Progenitor cell of endocrine pancreas (in vitro differentiated cells): ENCODE results near the gene BTRC. TPM values are rescaled to one million over a fixed set of nuclear protein-coding genes. Genes with fewer than 3 reads are reported as not detected.

Source experiments
- DNase-seq: peaks from one replicate; pipeline ENCODE4 v3.0.0; 2021; ENCODE audit warnings: low spot score; ENCODE audit not compliant: unreplicated experiment
- H3K27ac Mint-ChIP-seq: 2 replicates; pipeline ENCODE4 v1.8.0; 2021; ENCODE audit warnings: mild to moderate bottlenecking, moderate library complexity, mixed read lengths
- H3K27me3 Mint-ChIP-seq: 2 replicates; pipeline ENCODE4 v1.8.0; 2021; ENCODE audit warnings: mixed read lengths
- H3K36me3 Mint-ChIP-seq: 2 replicates; pipeline ENCODE4 v1.8.0; 2022; ENCODE audit warnings: mixed read lengths; ENCODE audit not compliant: insufficient read depth
- H3K4me1 Mint-ChIP-seq: 2 replicates; pipeline ENCODE4 v1.8.0; 2021; ENCODE audit warnings: low read depth, mixed read lengths
- H3K4me3 Mint-ChIP-seq: 2 replicates; pipeline ENCODE4 v1.8.0; 2021; ENCODE audit warnings: low read depth, mild to moderate bottlenecking, moderate library complexity, mixed read lengths
- H3K9me3 Mint-ChIP-seq: 2 replicates; pipeline ENCODE4 v1.8.0; 2021; ENCODE audit warnings: low read depth, mixed read lengths
- total RNA-seq: library from RNA; stranded (reverse); gene quantifications from 2 replicates; pipeline ENCODE4 v1.2.1, GENCODE V29; 2021
- TF ChIP-seq, protein P1 (sequence below): fragments of 200-600 bp; sonication (generic); IDR thresholded peaks from one replicate; pipeline ENCODE4 v1.5.0; 2021; ENCODE audit warnings: antibody characterized with exemption, mild to moderate bottlenecking; ENCODE audit not compliant: unreplicated experiment

The BTRC gene
- total RNA-seq, 1 donor from 2014 or later = 46.5 TPM

DNA sequence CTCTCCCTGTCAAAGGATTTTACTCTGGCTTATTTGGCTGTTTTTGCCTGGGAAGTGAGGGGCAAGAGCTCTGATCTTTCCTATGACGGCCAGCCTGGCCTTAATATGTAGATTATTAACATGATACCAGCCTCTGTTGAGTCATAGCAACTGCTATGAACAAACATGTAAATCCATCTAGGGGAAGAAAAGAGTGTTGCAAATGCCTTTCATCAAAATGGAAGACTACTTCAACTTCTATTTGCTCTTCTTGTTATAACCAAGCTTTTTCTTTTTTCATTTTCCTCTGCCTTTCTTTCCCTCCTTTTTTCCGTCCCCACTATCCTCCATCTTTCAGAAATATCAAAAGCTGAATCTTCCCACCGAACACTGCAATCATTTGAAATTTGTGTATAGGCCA is 46.6 kb downstream of the BTRC start:
- Mint-ChIP-seq H3K27ac (no peak overlapping the region), H3K27me3 (no peaks in the 10 kb centered on the region)

DNA sequence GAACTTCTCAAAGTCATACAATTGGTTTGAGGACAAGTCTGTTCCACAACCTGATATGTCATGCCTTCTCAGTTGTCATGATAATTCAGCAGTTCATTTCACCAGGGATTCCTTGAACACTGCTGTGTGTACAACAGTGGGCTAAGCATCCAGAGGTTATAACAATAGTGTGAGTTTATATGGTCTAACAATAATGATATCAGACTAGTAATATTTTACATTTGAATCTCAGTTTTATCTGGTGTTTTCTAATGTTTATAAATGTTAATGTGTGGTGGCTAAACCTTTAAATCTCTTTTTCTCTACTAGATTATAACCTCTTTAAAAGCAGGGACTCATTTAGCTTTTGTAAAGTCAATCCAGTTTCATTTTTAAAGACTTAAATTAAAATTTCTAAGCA is 48.7 kb downstream of the BTRC start:
- Mint-ChIP-seq H3K36me3 (no peaks in the 10 kb centered on the region), H3K27ac (no peak overlapping the region), H3K4me1 (peaks cover 7% of the 10 kb centered on the region), H3K9me3 (no peaks in the 10 kb centered on the region), H3K27me3 (no peaks in the 10 kb centered on the region), H3K4me3 (no peak overlapping the region)
- TF ChIP-seq, protein P1, sequence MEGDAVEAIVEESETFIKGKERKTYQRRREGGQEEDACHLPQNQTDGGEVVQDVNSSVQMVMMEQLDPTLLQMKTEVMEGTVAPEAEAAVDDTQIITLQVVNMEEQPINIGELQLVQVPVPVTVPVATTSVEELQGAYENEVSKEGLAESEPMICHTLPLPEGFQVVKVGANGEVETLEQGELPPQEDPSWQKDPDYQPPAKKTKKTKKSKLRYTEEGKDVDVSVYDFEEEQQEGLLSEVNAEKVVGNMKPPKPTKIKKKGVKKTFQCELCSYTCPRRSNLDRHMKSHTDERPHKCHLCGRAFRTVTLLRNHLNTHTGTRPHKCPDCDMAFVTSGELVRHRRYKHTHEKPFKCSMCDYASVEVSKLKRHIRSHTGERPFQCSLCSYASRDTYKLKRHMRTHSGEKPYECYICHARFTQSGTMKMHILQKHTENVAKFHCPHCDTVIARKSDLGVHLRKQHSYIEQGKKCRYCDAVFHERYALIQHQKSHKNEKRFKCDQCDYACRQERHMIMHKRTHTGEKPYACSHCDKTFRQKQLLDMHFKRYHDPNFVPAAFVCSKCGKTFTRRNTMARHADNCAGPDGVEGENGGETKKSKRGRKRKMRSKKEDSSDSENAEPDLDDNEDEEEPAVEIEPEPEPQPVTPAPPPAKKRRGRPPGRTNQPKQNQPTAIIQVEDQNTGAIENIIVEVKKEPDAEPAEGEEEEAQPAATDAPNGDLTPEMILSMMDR = no peak
- no peak for DNase-seq

More for the DNA sequence above, 46.6 kb downstream of the BTRC start:
- peaks cover 6% of the 10 kb centered on the region for H3K4me1 Mint-ChIP-seq
- no peaks in the 10 kb centered on the region for H3K9me3 Mint-ChIP-seq
- DNase-seq = no peak
- TF ChIP-seq, protein P1 = no peak
- H3K4me3 Mint-ChIP-seq = no peak overlapping the region
- H3K36me3 Mint-ChIP-seq = no peaks in the 10 kb centered on the region

DNA sequence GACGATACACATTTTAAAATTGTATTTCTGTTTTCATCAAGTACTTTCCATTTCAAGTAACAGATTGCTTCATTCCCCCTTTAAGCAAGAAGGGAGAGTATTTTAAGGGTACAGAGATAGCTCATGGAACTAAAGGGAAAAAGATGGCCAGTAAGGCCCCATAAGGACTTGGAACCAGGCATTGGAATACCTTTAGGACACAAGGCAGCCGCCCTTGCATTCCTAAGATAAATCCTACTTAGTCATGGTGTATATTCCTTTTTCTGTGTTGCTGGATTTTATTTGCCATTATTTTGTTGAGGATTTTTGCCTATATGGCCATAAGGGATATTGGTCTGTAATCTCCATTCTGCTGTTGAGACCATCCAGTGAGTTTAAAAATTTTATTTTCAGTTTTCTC is 49.2 kb downstream of the BTRC start:
- Mint-ChIP-seq H3K4me3 (no peak overlapping the region), H3K36me3 (no peaks in the 10 kb centered on the region), H3K27me3 (no peaks in the 10 kb centered on the region), H3K9me3 (no peaks in the 10 kb centered on the region), H3K4me1 (peaks cover 4% of the 10 kb centered on the region), H3K27ac (no peak overlapping the region)
- no peak for DNase-seq
- TF ChIP-seq, protein P1 = no peak

DNA sequence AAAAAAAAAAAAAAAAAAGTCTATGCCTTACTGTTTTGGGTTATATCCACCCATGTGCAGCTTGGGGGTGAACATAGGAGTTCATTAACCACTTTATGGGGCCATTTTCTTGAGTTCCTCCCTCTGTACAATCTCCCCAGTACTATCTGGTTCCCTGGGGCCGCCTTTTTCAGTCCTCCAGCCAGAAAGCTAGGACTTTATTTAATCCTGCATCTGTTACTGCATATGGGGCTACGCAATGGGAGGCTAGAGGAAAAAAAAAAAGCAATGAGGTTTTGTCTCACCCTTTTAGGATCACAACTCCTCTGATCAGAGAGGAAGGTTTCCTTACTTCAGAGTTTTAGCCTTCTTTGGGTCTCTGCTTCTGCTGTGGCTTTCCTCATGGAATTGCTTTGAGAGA is 51.0 kb downstream of the BTRC start:
- no peak overlapping the region for H3K27ac Mint-ChIP-seq
- H3K36me3 Mint-ChIP-seq = peaks cover 2% of the 10 kb centered on the region
- H3K27me3 Mint-ChIP-seq = no peaks in the 10 kb centered on the region
- H3K9me3 Mint-ChIP-seq = no peaks in the 10 kb centered on the region
- peaks cover 4% of the 10 kb centered on the region for H3K4me1 Mint-ChIP-seq
- TF ChIP-seq, protein P1 = no peak
- H3K4me3 Mint-ChIP-seq = no peak overlapping the region
- no peak for DNase-seq

DNA sequence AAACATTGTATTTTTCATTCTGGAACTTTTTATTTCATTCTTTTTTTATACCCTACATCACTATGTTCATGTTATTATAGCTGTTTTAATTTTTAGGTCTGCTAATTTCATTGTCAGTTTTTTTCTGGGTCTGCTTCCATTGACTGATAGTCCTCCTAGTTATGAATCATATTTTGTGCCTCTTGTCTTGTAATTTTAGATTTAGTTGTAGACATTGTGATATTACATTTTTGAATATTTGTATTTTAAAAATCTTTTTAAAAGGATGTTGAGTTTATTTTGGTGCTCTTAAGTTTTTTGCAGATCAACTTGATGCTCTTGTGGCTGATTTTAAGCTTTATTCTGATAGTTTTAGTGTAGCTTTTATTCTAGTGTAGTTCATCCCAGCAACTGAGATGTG is 57.6 kb downstream of the BTRC start:
- Mint-ChIP-seq H3K4me1 (no peaks in the 10 kb centered on the region), H3K9me3 (peaks cover 3% of the 10 kb centered on the region), H3K36me3 (peaks cover 8% of the 10 kb centered on the region), H3K27ac (no peak overlapping the region), H3K4me3 (no peak overlapping the region), H3K27me3 (no peaks in the 10 kb centered on the region)
- TF ChIP-seq, protein P1 = no peak
- DNase-seq = no peak
